Measurements from ENCODE around the gene SLC27A4.

The SLC27A4 gene

DNA sequence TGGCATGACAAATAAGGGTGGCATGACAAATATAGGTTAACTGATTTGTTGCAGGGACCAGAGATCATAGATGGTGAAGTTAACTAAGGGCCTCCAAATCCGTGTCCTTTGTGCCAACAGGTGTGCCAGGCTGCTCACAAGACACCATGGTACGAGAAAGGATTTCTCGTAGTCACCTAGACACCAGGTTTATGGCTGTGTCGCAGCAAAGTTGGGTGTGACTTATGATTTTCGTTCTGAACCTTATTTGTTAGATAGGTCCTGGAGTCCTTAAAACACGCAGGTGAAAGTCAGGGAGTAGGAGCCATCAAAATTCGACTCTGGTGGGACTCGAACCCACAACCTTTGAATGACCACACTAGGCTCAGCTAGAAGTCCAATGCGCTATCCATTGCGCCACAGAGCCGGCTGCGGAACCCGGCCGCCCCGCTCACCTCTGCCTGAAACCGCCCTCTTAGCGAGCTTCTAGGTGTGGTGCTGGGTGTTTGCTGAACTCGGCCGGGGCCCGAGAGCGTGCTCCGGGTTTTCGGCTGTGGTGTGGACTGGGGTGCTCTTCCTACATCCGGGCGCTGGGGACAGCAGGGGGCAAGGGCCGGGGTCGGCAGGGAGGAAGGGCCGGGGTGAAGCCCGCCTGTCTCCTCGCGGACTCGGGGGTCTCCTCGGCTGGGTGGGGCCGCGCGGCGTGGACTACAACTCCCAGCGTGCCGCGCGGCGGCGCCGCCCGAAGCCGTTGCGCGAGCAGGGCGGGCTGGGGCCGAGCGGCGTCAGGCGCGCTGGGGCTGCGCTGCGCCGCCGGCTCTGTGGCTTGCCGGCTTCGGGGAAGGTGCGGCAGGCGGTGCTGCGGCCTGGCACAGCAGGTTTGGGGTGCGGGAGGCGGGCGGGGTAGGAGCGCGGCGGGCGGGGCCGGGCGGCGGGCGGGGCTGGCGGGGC, at the start of gene SLC27A4:
TSS of gene SLC27A4 (plus strand) at position 767 of the 930 bp plus-strand sequence. CDS start 2,606 bp downstream, outside the sequence.
- in situ Hi-C loops (cut with MboI; ENCODE audit: low sequenced_read_pairs) = no loop called here

- in situ Hi-C loops (cut with MboI; ENCODE audit: low sequenced_read_pairs) = no loop called here
These were observed 48.3 kb upstream of the SLC27A4 start for GRCh38 chr9:128292009-128292408.

- in situ Hi-C loops (cut with MboI; ENCODE audit: low sequenced_read_pairs) = no loop called here
These were observed 47.2 kb upstream of the SLC27A4 start for GRCh38 chr9:128293091-128293490.

GRCh38 chr9:128294142-128294541, 46.2 kb upstream of the SLC27A4 start:
- in situ Hi-C loops (cut with MboI; ENCODE audit: low sequenced_read_pairs) = no loop called here

DNA sequence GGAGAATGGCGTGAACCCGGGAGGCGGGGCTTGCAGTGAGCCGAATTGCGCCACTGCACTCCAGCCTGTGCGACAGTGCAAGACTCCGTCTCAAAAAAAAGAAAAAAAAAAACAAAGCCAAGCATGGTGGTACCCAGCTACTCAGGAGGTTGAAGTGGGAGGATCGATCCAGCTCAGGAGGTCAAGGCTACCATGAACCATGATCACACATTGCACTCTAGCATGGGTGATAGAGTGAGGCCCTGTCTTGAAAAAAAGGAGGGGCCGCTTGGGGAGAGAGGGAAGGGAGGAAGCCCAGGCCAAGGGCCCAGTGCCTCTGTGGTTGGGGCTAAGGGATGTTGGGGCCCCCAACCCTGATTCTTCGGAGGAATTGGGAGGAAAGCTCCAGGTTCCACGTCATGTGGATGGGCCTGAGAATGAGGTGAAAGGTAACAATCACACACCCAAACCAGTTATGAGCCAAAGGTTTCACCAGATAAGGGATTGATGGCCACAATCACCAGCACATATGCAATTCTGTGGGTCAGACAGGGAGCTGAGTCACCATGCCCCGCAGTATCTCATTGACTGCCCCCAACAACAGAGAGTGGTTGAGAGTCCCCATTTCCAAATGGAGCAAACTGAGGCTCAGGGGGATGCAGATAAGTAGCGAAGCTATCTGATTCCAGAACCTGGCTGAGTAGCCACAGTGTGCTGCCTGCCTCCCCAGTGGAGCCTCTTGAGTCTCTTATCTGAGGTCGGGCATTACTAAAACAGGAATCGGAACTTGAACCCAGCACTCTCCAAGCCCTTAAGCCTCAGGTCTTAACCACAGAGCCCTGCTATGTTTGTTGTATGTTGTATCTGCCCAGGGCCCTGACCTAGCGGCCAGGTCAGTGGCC, 43.7 kb upstream of the SLC27A4 start:
- in situ Hi-C loops (cut with MboI; ENCODE audit: low sequenced_read_pairs) = loop anchor here (5.0 kb wide), 1 partner anchor 116 kb away; no protein-coding TSS in a partner anchor

GRCh38 chr9:128297221-128297773, 43.0 kb upstream of the SLC27A4 start:
- in situ Hi-C loops (cut with MboI; ENCODE audit: low sequenced_read_pairs) = loop anchor here (5.0 kb wide), 1 partner anchor 115 kb away; no protein-coding TSS in a partner anchor

GRCh38 chr9:128298535-128299482, 41.5 kb upstream of the SLC27A4 start:
- in situ Hi-C loops (cut with MboI; ENCODE audit: low sequenced_read_pairs) = loop anchor here (5.0 kb wide), 1 partner anchor 113 kb away; no protein-coding TSS in a partner anchor

GRCh38 chr9:128304136-128304970, 36.0 kb upstream of the SLC27A4 start:
- in situ Hi-C loops (cut with MboI; ENCODE audit: low sequenced_read_pairs) = no loop called here

- in situ Hi-C loops (cut with MboI; ENCODE audit: low sequenced_read_pairs) = no loop called here
These were observed 35.4 kb upstream of the SLC27A4 start for GRCh38 chr9:128304971-128305288.

DNA sequence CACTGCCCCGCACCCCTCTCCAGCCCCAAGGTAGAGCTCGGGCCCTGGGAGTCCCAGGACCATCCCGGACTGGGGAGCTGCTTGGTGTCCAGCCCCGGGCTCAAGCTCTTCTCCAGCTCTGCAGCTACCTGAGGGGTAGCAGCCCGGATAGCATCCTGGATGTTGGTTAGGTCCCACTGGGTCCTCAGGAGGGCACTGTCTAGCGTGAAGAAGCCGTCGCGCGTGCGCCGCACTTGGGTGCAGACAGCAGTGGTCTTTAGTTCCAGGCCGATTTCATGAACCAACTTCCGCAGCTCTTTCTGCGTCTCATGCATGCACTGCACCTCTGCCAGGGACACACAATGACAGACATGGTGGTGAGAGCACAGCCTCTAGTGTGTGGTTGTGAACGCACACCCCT, 30.8 kb upstream of the SLC27A4 start:
- in situ Hi-C loops (cut with MboI; ENCODE audit: low sequenced_read_pairs) = no loop called here

DNA sequence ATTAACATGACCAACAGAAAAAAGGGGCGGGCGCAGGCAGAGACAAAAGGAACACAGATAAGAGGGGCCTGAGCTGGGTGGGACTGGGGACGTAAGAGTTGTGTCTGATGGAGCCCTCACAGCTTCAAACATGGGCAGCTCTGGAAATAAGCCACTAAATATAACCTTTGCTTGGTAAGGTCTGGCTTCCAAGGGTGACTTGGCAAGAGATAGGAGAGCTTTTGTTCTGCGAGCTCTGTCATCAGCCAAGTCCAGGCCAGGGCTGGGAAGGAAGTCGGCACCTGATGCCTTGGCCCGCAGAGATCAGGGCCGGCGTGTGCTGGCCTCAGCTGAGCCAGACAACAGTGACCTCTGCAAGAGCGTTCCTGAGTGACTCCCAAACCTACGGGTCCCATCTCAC, 29.9 kb upstream of the SLC27A4 start:
- in situ Hi-C loops (cut with MboI; ENCODE audit: low sequenced_read_pairs) = no loop called here

- in situ Hi-C loops (cut with MboI; ENCODE audit: low sequenced_read_pairs) = no loop called here
These were observed 25.6 kb upstream of the SLC27A4 start for GRCh38 chr9:128314697-128315096.

- in situ Hi-C loops (cut with MboI; ENCODE audit: low sequenced_read_pairs) = no loop called here
These were observed 23.9 kb upstream of the SLC27A4 start for GRCh38 chr9:128316421-128316820.

DNA sequence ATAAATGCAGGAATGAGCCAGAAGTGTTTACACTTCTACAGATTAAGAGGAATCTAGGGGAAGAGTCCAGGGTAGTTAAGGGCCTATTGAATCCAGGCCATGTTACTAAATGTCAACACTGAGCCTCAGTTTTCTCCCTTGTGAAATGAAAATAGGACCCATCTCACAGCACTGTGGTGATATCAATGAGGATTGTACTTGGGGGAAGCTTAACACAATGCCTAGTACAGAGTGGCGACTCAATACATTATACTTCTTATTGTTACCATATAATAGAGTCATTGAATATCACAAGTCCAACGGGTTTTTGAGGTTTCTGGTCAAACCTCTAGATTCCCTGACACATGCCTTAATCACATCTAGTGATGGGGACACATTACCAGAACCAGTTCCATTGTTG, 22.7 kb upstream of the SLC27A4 start:
- in situ Hi-C loops (cut with MboI; ENCODE audit: low sequenced_read_pairs) = no loop called here

DNA sequence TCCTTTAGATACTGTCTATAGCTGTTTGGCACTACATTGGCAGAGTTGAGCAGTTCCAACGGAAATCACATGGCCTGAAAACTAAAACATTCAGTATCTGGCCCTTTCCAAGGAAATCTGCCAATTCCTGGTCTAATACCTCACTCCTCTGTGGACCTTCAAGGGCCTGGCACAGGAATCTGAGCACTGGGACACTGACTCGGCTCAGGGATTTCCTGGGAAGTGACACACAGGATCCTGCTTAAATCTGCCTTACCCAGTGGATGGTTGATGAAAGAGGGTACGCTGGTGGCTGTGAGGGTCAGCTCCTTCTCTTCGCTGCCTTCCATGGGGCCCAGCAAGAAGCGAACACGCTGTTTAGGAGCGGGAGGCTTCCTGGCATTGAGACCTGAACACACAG, 19.0 kb upstream of the SLC27A4 start:
- in situ Hi-C loops (cut with MboI; ENCODE audit: low sequenced_read_pairs) = no loop called here

DNA sequence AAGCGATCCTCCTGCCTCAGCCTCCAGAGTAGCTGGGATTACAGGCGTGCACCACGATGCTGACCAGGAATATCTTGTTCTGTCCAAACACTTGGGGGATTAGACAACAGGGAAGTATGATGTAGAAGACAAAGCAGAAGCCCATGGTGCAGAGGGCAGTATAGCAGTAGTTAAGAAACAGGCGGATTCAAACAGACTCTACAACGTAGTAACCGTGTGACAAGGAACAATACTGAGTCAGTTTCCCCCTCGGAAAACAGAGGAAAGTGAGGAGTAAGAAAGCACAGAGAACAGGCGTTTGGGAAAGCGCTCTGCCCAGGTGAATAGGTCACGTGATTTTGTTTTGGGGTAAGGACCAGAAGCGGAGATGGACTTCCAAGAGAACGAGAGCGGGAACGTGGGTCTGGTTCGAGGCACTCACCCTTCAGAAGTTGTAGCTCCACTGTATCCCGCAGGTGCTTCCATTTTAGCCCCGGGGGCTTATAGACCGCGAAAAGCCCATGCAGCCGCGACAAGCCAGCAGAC, 18.4 kb upstream of the SLC27A4 start:
- in situ Hi-C loops (cut with MboI; ENCODE audit: low sequenced_read_pairs) = no loop called here

DNA sequence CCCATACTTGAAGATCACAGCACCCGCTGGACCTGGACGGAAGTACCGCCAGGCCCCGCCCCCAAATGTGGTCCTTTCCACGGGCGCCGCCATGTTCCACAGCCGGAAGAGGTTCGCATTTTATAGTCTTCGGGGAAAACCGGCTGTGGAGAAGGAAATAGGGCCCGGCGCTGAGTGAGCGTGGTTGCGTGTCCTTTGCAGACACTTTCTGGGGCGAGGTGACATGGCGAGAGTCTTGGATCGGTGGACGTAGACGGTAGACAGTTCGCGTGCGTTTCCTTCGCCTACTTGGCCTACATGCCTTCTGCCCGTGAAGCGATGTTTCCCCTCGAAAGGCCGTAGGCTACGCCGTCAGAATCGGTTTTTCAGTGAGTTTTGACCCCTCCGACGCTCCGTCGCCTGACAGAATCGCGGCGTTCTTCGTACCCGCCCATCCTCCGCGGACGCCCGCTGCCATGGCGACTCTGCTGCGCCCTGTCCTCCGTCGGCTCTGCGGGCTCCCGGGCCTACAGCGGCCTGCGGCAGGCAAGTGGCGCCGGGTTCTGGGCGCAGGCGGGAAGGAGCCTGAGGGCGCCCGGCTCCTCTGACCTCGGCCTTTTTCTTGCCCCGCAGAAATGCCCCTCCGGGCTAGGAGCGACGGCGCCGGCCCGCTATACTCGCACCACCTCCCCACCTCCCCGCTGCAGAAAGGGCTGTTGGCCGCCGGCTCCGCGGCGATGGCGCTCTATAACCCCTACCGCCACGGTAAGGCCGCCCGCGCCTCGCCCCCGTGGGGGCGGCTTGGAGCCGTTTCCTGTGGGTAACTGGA, 17.7 kb upstream of the SLC27A4 start, which contains the start of the genes COQ4 and TRUB2:
TSS of gene COQ4 (plus strand) at position 436 of the 808 bp plus-strand sequence. CDS start at position 456, 20 bp downstream.
TSS of gene TRUB2 (minus strand) at position 44 of the 808 bp plus-strand sequence. CDS start at position 5, 39 bp downstream.
- in situ Hi-C loops (cut with MboI; ENCODE audit: low sequenced_read_pairs) = no loop called here

GRCh38 chr9:128323212-128323730, 17.1 kb upstream of the SLC27A4 start:
- in situ Hi-C loops (cut with MboI; ENCODE audit: low sequenced_read_pairs) = no loop called here

All from HL-60/S4 treated with phorbol 12-myristate 13-acetate at 8.2 ng/mL for 4 days and 3 days (cell line).